NCI-H1417 (cell line): Measurements from ENCODE around the gene LPP.
"Not testable (repeated sequence)": the region's sequence is repeated elsewhere in the genome, so short reads cannot be mapped to it uniquely, and the experiment has no call there.

Source experiments
- DNase-seq, 3 experiments: peaks; one replicate each; lab custom pipeline; 2025; lab: John Stamatoyannopoulos, UW

The LPP gene

DNA sequence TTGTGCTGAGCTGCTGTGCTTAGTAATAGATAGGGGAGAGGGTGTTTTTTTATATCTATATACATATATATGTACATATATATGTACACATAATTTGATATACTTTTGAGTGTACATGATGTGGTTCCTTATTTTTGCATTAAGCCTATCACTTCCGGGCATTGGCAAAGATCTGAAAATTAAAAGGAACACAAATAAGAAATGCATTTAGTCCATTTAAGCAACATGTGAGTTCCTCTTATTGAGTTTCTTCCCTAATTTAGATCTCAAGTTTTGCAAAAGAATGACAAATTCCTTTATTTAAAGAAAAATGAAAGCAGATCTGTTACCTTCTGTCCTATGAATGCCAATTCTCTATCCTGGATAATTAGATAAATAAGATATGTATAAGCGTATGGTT, 435.1 kb downstream of the LPP start:
- no peak for DNase-seq

GRCh38 chr3:188589771-188590170, 435.8 kb downstream of the LPP start:
- DNase-seq: peak in 1 of 3 experiments; percentile 37

GRCh38 chr3:188590557-188590956, 436.6 kb downstream of the LPP start:
- no peak for DNase-seq

DNA sequence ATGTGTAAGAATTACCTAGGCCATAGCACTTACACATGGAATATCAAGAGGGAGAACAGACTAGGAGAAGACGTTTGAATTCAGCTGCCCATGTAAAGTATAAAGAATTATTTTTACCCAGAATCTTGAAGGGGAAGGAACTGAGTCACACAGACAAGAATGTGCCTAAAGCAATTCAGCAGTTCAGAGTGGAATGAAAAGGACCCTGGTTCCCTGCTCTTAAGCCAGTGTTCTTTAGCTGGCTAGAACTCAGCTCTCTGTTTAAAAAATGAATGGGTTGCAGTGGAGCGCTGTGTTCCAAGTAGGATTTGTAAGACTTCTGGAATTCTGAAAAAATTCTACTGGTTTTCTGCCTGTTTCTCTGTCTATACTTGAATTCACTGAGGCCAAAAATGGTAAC, 440.2 kb downstream of the LPP start:
- DNase-seq: no peak

GRCh38 chr3:188595890-188596376, 442.0 kb downstream of the LPP start:
- no peak for DNase-seq

- no peak for DNase-seq
These were observed 444.9 kb downstream of the LPP start for GRCh38 chr3:188598894-188599293.

- no peak for DNase-seq
These were observed 448.2 kb downstream of the LPP start for GRCh38 chr3:188602111-188602510.

DNA sequence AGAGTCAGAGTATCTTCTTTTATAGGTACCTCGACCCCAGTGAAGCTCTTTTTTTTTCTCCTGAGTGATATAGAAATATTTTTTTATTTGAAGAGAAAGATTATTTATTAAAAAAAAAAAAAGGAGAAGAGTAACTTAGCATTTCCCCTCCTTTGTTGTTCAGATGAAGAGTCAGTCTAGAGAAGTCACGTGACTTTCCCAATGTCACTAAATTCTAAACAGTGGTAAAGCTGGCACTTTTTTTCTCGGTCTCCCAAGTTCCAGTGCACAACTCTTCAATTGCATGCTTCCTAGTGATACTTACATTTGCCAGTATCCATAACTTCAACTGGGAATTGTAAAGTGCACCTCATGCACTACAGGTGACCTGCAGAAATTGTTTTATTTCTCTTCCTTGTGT, 448.7 kb downstream of the LPP start:
- DNase-seq: no peak

- no peak for DNase-seq
These were observed 450.7 kb downstream of the LPP start for GRCh38 chr3:188604651-188605050.

- DNase-seq: no peak
These were observed 451.3 kb downstream of the LPP start for GRCh38 chr3:188605231-188605630.

- DNase-seq: no peak
These were observed 451.9 kb downstream of the LPP start for GRCh38 chr3:188605905-188606304.

DNA sequence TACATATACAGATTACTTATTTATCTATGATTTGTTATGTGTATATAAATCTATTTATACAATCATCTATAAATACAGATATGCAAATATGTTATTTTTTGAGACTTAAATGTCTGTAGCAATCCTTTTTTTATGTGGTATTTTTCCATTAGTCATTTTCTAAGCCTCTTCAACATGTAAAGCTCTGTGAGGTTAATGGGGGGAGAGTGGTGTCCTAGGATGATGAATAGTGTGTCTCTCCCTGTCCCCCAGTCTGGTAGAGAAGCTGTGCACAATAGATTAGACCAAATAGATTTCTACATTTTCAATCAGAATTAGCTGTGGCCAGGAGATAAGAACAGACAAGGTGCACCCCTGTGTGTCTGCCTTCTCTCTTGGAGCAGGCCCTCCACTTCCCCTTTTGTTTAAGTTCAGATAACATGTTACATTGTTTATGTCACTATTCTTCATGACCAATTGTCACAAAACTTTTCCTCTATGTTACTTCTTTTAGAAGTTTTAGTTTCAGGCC, 453.9 kb downstream of the LPP start:
- no peak for DNase-seq

- no peak for DNase-seq
These were observed 454.4 kb downstream of the LPP start for GRCh38 chr3:188608401-188608800.

DNA sequence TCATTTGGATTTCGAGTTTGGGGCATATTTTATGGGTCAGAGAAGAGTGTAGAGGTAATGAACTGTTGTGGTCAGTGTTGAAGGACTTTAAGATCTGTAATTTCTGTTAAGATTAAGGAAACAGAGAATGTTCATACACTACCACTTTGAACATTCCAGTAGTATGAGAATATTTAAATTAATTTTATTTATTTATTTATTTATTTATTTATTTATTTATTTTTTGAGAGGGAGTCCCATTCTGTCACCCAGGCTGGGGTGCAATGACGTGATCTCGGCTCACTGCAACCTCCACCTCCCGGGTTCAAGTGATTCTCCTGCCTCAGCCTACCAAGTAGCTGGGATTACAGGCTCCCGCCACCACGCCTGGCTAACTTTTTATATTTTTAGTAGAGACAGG, 459.8 kb downstream of the LPP start:
- DNase-seq: not testable (repeated sequence)

DNA sequence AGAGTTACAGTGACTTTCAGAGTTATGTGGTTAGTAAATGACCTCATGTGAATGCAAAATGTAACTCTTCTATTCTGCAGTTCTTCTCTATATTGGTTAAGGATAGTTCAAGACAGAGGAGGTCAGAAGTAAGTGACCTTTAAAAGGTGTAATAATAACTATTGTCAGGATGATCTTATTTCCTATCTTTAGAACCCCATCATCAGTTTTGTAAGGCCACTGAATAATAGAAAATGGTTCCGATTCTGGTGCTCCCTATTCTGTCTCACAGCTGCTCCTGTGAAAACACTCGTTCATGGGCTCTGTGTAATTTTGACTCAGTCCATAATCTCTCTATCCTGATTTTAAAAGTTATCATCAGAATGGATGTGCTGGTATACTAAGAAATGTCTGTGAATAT, 463.3 kb downstream of the LPP start:
- DNase-seq: no peak

DNA sequence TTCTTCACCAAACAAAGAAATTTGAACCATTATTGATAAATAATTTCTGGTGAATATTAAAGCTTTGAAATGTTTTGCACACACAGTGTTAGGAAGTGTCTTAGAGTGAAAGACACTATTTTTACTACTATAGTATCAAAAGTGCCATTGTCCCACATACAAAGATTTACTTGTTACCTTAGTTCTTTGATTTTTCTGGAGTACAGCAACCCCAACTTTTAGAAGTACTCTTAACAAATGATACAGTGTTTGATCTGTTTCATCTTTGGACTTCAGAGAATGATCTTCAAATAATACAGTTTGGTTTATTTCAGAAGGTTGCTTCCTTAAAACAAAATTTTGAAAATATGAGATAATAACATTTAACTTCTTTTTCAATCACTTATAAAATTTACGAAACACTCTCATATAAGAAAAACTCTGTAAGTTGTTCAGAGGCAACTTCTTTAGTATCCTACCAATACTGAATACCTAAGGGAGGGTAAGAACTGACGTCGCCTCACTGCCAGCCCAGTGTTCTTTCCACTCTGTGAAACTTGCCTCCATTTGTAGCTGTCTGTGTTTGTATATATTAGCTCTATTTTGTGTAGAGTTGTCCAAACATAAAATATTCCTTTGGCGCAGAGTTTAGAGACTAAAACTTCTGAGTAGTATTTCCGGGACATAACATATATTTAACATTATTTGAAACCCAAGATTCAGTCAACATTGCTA, 464.2 kb downstream of the LPP start:
- DNase-seq: no peak

- no peak for DNase-seq
These were observed 466.8 kb downstream of the LPP start for GRCh38 chr3:188620752-188621151.

- DNase-seq: no peak
These were observed 470.4 kb downstream of the LPP start for GRCh38 chr3:188624384-188624783.

- DNase-seq: no peak
These were observed 470.9 kb downstream of the LPP start for GRCh38 chr3:188624828-188625227.

GRCh38 chr3:188627652-188628051, 473.7 kb downstream of the LPP start:
- DNase-seq: no peak

- DNase-seq: no peak
These were observed 477.5 kb downstream of the LPP start for GRCh38 chr3:188631291-188632010.

DNA sequence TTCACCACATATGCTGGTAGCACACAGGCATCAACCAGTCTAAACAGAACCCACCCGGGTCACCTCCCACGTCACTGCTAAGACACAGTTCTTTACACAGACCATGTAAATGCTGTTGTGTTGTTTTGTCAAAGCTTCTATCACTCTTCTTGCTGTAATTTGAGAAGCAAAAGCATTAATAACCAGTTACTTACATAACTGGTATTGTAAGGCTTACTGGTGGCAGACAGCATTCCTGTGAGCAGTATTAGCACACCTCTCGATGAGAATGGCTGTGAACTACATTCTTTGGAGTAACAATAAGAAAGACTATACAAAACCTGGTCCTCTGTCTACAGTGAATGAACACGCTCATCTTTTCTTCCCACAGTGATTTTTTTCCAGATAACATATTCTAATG, 479.2 kb downstream of the LPP start:
- DNase-seq: no peak

GRCh38 chr3:188634285-188634684, 480.3 kb downstream of the LPP start:
- DNase-seq: no peak
